ENCODE results near the gene MRAS.

The MRAS gene

DNA sequence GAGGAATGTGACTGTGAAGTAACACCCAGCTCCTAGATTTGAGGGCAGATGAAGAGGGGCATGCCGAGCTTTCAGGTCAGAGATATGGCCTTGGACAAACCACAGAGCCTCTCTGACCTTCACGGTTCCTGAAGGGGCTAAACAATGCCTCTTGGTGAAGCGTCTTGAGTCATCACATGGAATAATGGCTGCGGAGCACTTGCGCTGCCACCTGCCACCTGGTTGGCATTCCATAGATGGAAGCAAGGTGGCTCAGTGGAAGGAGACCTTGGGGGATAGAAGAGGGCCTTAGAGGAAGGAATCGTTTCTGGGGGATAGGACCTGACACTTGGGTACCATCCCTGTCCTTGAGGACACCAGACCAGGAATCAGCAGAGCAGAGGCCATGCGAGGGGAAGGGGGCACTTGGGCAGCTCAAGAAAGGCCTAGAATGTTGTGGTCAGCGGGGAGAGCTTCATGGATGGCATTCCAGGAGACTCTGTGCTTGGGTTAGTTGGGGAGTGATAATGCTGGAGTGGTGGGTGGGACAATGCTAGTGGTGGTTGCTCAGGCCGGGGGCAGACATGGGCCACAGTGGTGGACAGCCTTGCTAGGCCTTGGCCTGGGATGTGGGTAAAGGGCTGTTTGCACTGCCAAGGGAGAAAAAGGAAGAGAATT lies 12.6 kb downstream of the MRAS start:
- FAIRE-seq (no peak), DNase-seq (ENCODE audit: insufficient read length) (no peak)
- TF ChIP-seq POLR2A (IDR thresholded peaks at IDR 0.05; ENCODE audit: low read depth, low read length) (no peak), TAF1 (IDR thresholded peaks at IDR 0.05; ENCODE audit: borderline replicate concordance, low read depth, low read length) (no peak), POLR2AphosphoS5 (IDR thresholded peaks at IDR 0.05; ENCODE audit: low read depth, low read length) (no peak)

DNA sequence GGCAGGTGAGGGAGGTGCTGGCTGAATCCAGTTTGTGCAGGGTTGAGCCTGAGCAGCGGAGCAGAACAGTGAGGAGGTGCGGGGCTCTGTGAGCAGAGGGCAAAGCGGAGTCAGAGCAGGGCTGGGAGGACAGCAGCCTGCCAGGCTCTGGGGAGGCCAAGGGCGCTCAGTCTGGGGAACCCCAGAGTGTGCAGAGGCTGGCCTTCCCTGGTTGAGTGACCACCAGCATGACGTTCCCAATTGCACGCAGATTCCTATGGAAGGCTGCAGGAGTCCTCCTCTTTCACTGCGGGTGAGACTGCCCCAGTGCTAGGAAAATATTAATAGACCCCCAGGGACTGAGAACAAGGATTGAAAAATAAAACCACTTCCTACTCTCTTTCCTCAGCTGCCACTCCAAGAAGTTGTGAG lies 13.2 kb downstream of the MRAS start:
- FAIRE-seq (no peak), DNase-seq (ENCODE audit: insufficient read length) (no peak)
- TF ChIP-seq POLR2A (IDR thresholded peaks at IDR 0.05; ENCODE audit: low read depth, low read length) (no peak), TAF1 (IDR thresholded peaks at IDR 0.05; ENCODE audit: borderline replicate concordance, low read depth, low read length) (no peak), POLR2AphosphoS5 (IDR thresholded peaks at IDR 0.05; ENCODE audit: low read depth, low read length) (no peak)

DNA sequence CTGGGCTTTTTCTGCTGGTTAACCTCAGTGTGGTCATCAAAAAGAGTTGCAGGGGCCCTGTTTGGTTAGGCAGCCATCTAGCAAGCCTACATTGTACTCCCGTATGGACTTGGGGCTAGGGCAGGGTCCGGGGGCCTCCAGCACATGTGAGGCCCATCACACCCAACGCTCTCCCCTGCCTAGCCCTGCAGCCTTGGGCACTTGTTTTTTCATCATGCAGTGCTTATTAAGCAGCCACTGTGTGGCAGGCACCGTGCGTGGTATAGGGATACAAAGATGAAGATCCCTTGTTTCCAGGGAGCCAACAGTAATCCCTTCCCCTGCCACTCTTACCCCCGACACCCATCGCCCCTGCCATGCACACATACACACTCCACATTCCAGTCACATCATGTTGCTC lies 14.2 kb downstream of the MRAS start:
- TF ChIP-seq POLR2AphosphoS5 (IDR thresholded peaks at IDR 0.05; ENCODE audit: low read depth, low read length) (no peak), TAF1 (IDR thresholded peaks at IDR 0.05; ENCODE audit: borderline replicate concordance, low read depth, low read length) (no peak), POLR2A (IDR thresholded peaks at IDR 0.05; ENCODE audit: low read depth, low read length) (no peak)
- no peak for DNase-seq (ENCODE audit: insufficient read length)
- no peak for FAIRE-seq

DNA sequence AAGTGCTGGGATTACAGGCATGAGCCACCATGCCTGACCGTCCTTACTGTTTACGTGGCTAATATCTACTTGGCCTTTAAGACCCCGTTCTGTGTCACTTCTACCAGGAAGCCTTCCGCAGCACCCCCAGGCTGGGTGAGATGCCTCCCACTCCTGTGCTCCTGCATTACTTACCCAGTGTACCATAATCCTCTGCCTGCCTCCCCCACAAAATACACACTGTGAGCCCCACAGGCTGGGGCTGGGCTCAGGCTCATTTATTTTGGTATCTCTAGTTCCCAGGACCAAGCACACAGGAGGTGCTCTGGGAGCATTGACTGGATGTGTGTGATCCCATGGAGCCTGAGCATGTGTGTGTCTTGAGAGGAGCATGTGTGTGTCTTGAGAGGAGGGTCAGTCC lies 14.9 kb downstream of the MRAS start:
- FAIRE-seq: no peak
- DNase-seq (ENCODE audit: insufficient read length): no peak
- TF ChIP-seq POLR2A (IDR thresholded peaks at IDR 0.05; ENCODE audit: low read depth, low read length) (no peak), TAF1 (IDR thresholded peaks at IDR 0.05; ENCODE audit: borderline replicate concordance, low read depth, low read length) (no peak), POLR2AphosphoS5 (IDR thresholded peaks at IDR 0.05; ENCODE audit: low read depth, low read length) (no peak)

DNA sequence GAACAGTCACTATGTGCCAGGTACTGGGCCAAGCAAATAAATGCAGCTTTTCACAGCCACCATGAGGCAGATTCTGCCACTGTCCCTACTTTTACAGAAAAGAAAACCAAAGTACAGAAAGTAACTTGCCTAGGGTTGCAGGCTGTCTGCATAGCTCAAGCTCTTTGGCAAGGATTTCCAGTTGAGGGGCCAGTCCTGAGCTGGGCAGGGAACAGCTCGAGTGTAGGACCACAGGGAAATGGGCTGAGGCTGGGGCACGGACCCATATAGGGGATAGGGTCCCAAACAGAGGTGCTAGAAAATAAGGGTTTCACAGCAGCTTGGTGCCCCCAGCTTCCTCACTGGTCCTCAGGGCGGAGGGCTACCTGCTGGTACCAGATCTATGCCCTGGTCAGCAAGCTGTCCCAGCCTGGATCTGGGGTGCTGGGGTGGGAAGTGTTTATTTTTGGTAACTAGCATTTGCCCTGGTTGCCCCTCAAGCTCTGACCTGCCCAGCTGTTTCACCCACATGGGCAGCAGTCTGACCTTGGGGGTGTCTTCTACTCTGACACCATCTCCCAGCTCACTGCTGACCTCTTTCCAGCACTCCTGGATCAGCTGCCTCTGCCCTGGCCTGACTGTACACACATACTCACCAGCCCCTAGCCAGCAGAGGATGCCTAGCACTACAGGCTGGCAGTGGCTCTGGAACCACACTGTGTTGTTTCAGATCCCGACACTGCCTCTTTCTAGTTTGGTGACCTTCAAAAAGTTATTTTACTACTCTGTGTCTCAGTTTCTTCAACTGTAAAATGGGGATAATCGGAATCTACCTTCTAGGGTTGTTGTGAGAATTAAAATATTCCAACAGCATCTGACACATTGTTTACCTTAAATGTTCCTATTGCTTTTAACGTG lies 16.2 kb downstream of the MRAS start:
- FAIRE-seq: no peak
- TF ChIP-seq TAF1 (IDR thresholded peaks at IDR 0.05; ENCODE audit: borderline replicate concordance, low read depth, low read length) (no peak), POLR2A (IDR thresholded peaks at IDR 0.05; ENCODE audit: low read depth, low read length) (no peak), POLR2AphosphoS5 (IDR thresholded peaks at IDR 0.05; ENCODE audit: low read depth, low read length) (no peak)
- no peak for DNase-seq (ENCODE audit: insufficient read length)

DNA sequence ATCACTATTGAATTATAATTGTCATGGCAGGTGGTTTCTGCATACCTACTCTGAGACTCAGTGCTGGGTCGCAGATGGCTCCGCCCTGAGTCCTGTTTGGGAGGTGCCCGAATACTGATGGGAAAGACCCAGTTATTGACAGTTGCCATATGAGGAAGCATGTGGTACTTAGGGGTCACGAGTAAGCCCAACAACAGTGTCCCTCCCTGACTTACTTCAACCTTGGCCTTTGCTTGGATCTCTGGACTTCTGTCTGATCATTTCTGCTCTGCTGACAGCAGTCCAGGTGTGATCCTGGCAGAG lies 16.8 kb downstream of the MRAS start:
- TF ChIP-seq TAF1 (IDR thresholded peaks at IDR 0.05; ENCODE audit: borderline replicate concordance, low read depth, low read length) (no peak), POLR2AphosphoS5 (IDR thresholded peaks at IDR 0.05; ENCODE audit: low read depth, low read length) (no peak), POLR2A (IDR thresholded peaks at IDR 0.05; ENCODE audit: low read depth, low read length) (no peak)
- no peak for FAIRE-seq
- DNase-seq (ENCODE audit: insufficient read length): no peak

DNA sequence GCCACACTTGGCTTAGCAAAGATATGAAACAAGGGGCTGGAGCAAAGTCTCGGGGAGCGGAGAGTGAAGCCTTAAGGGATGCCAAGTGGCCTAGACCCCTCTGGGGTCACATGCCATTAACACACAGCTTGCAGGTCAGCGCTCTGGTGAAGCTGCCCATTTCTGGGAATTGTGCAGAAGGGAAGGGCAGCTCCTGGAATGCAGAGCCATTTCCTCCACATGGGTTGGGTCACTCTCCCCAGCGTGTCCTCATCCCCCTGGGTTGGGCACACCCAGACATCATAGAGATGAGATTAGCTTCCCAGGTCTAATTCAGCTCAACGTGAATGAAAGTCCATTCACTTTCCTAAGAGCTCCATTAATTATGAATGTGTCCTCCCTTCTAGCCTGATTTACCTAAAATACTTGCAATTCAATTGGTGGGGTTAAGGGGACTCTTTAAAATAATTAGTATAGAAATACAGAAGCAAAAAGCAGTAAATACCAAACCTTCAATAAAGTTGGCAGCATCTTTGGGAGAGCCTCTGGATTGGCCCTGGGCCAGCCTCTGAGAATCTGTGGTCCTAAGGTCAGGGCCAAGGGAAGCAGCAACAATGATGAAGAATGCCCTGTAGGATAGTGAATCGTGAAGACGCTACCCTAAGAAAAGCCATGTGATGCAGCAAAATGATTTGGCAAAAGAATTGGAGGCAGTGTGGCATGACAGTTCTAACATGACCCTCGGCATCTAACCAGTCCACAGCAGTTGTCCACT lies 17.8 kb downstream of the MRAS start:
- TF ChIP-seq TAF1 (IDR thresholded peaks at IDR 0.05; ENCODE audit: borderline replicate concordance, low read depth, low read length) (no peak), POLR2AphosphoS5 (IDR thresholded peaks at IDR 0.05; ENCODE audit: low read depth, low read length) (no peak), POLR2A (IDR thresholded peaks at IDR 0.05; ENCODE audit: low read depth, low read length) (no peak)
- DNase-seq (ENCODE audit: insufficient read length): no peak
- FAIRE-seq: no peak

DNA sequence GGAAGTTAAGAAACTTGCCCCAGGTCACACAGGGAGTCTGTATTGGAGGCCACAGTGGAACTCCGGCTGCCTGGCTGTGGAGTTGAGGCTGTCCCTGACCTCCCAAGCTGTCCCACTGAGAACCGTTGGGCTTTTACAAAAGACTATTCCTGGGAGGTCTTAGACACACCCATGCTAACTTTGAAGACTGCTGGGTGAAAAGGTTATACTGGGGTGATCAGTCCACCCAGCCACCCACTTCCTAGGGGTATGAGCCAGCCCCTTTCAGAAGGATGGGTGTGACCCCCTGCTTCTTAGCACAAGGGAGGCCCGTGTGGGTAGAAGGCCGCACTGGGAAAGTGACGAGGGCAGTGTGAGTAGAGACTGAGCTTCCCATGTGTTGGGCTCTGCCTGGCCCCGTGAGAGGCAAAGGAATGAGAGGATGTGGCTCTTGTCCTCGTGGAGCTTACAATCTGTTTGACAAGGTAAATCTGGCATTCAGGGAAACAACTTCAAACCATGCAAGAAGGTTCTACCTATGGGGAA lies 19.0 kb downstream of the MRAS start:
- TF ChIP-seq POLR2AphosphoS5 (IDR thresholded peaks at IDR 0.05; ENCODE audit: low read depth, low read length) (no peak), TAF1 (IDR thresholded peaks at IDR 0.05; ENCODE audit: borderline replicate concordance, low read depth, low read length) (no peak), POLR2A (IDR thresholded peaks at IDR 0.05; ENCODE audit: low read depth, low read length) (no peak)
- FAIRE-seq: no peak
- DNase-seq (ENCODE audit: insufficient read length): no peak

DNA sequence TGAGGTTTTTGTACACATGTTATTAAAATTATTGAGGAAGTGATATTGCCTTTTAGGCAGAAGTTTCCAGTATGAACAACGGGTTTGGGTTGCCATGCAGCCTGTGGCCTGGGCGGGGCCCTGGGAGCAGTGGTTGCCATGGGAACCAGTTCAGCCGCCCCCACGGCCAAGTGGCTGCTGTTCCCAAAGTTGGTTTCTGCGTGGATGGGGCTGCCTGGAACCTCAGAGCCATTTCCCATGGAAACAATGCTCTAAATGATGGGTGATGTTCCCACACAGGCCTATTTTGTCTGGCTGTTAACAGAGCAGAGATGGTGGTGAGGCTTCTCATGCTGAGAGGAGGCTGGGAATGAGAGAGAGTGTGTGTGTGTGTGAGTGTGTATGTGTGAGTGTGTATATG lies 19.5 kb downstream of the MRAS start:
- DNase-seq (ENCODE audit: insufficient read length): no peak
- no peak for TF ChIP-seq POLR2A (IDR thresholded peaks at IDR 0.05; ENCODE audit: low read depth, low read length)
- TF ChIP-seq TAF1 (IDR thresholded peaks at IDR 0.05; ENCODE audit: borderline replicate concordance, low read depth, low read length): no peak
- no peak for FAIRE-seq

DNA sequence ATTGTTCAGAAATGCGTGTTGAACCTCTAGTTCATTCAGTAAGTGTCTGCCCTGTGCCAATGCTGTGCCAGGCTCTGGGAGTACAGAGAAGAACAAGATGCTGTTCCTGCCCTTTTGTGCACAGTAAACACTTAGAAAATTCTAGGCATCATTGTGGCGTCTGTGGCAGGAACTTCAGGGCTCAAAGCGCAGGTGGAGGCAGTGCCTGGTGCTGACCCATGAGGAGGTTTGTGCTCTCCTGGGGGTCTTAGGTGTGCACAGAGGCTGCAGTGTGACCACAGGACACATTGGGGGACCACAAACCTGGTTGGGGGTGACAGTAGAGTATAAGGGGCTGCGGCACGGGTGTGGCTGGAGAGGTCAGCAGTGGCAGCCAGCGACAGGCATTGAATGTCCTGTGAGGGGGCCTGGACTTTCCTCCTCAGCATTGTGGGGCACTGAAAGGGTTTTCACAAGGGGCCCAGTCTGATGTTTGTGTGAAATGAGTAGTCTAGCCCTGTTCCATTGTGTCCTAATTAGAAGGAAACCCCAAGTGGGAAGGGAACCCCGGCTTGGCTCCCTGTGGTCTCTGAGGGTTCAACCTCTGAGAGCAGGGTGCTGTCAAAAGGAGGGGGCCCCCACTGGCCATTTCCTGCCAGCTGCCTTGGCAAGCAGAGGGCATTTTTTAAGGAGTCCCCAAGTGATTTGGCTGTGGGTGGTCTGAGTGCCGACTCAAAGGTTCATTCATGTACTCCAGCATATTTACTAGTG lies 20.9 kb downstream of the MRAS start:
- FAIRE-seq (no peak), DNase-seq (ENCODE audit: insufficient read length) (no peak)
- TF ChIP-seq POLR2A (IDR thresholded peaks at IDR 0.05; ENCODE audit: low read depth, low read length): no peak
- no peak for TF ChIP-seq TAF1 (IDR thresholded peaks at IDR 0.05; ENCODE audit: borderline replicate concordance, low read depth, low read length)
- no peak for TF ChIP-seq POLR2AphosphoS5 (IDR thresholded peaks at IDR 0.05; ENCODE audit: low read depth, low read length)

DNA sequence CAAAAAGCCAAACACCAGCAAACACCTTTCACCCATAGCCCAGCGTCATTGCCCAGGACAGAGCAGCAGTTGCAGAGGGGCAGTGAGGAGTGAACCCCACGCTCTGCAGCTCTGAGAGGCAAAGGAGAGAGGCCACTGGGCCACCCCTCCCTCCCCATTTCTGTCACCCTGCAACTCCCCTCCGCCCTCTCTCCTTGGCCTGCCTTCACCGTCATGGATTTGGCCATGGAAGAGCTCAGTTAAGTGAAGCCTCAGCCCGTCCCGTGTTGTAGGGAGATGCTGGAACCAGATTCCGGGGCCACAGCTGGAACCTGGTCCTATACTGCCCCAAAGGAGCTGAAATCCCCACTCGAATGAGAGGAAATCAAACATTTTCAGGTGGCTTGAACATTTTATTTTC lies 21.9 kb downstream of the MRAS start:
- FAIRE-seq: no peak
- DNase-seq (ENCODE audit: insufficient read length): no peak
- TF ChIP-seq POLR2A (IDR thresholded peaks at IDR 0.05; ENCODE audit: low read depth, low read length) (no peak), TAF1 (IDR thresholded peaks at IDR 0.05; ENCODE audit: borderline replicate concordance, low read depth, low read length) (no peak), POLR2AphosphoS5 (IDR thresholded peaks at IDR 0.05; ENCODE audit: low read depth, low read length) (no peak)

Measured in GM12892 (cell line).